GM12864 (cell line): Measurements from ENCODE around the gene AQP6.

Experiments
- DNase-seq: peaks from one replicate; pipeline ENCODE4 v3.0.0-alpha.2; 2011; ENCODE audit warnings: low read depth
- H3K4me3 ChIP-seq: 2 replicates; pipeline ENCODE4 v1.5.1; 2011; ENCODE audit warnings: mild to moderate bottlenecking, low read depth, low read length, control low read depth
- CTCF ChIP-seq: IDR thresholded peaks from 2 replicates; pipeline ENCODE4 v1.5.1; 2011; ENCODE audit warnings: low read depth, mild to moderate bottlenecking, moderate library complexity, low read length, control low read depth, inconsistent platforms; ENCODE audit errors: missing control alignments

The AQP6 gene

GRCh38 chr12:49937639-49938300 lies 35.0 kb upstream of the AQP6 start:
- no peak for DNase-seq

GRCh38 chr12:49939307-49939706 lies 33.4 kb upstream of the AQP6 start:
- DNase-seq: no peak
- TF ChIP-seq CTCF: no peak
- no peak overlapping the region for H3K4me3 ChIP-seq

More at GRCh38 chr12:49937639-49938300, 35.0 kb upstream of the AQP6 start:
- TF ChIP-seq CTCF: no peak
- no peak overlapping the region for H3K4me3 ChIP-seq

GRCh38 chr12:49939707-49940106 lies 33.0 kb upstream of the AQP6 start:
- no peak overlapping the region for H3K4me3 ChIP-seq
- no peak for TF ChIP-seq CTCF
- no peak for DNase-seq

- no peak for DNase-seq
- no peak overlapping the region for H3K4me3 ChIP-seq
- TF ChIP-seq CTCF: no peak
Observed at GRCh38 chr12:49941556-49942511, 30.9 kb upstream of the AQP6 start.

- H3K4me3 ChIP-seq: no peak overlapping the region
- TF ChIP-seq CTCF: no peak
- no peak for DNase-seq
Observed at GRCh38 chr12:49942512-49942893, 30.2 kb upstream of the AQP6 start.

GRCh38 chr12:49942921-49943624 lies 29.7 kb upstream of the AQP6 start:
- DNase-seq: no peak
- no peak overlapping the region for H3K4me3 ChIP-seq
- no peak for TF ChIP-seq CTCF
